HepG2 (cell line): ENCODE measurements around the gene ZNF292.

Experiments
- ATF3 ChIP-seq: sonication (generic); formaldehyde crosslinking; IDR thresholded peaks from 2 replicates; pipeline ENCODE4 v1.4.0; 2020; ENCODE audit warnings: missing genetic modification reagents
- TAF1 ChIP-seq: sonication (generic); formaldehyde crosslinking; IDR thresholded peaks from 2 replicates; pipeline ENCODE4 v1.4.0; 2020; ENCODE audit warnings: missing genetic modification reagents

- TF ChIP-seq ATF3 (CRISPR knock-in tag) (no peak), TAF1 (no peak)
Measured at GRCh38 chr6:87181903-87182302, 26.5 kb downstream of the ZNF292 start.
